Neural progenitor cell (in vitro differentiated cells): ENCODE data around the gene VMP1. TPM values are rescaled to one million over a fixed set of nuclear protein-coding genes. Genes with fewer than 3 reads are reported as not detected.
"Not testable (repeated sequence)": the region's sequence is repeated elsewhere in the genome, so short reads cannot be mapped to it uniquely, and the experiment has no call there.

Source experiments
- DNase-seq: peaks from one replicate; pipeline ENCODE4 v3.0.0-alpha.2; 2016; ENCODE audit warnings: low spot score
- H2AFZ ChIP-seq: fragments of 200-600 bp; sonication (generic); replicated peaks from 2 replicates; pipeline ENCODE4 v1.6.1; 2016; ENCODE audit warnings: antibody characterized with exemption
- H3F3A ChIP-seq: fragments of 200-600 bp; sonication (generic); 2 replicates; pipeline ENCODE4 v1.6.1; 2016; ENCODE audit warnings: antibody characterized with exemption, low read depth
- H3K27ac ChIP-seq: fragments of 200-600 bp; sonication (generic); 2 replicates; pipeline ENCODE4 v1.5.1; 2016; ENCODE audit warnings: mild to moderate bottlenecking
- H3K27me3 ChIP-seq: fragments of 200-600 bp; sonication (generic); 2 replicates; pipeline ENCODE4 v1.6.1; 2016; ENCODE audit warnings: mild to moderate bottlenecking, moderate library complexity
- H3K36me3 ChIP-seq: fragments of 200-600 bp; sonication (generic); 2 replicates; pipeline ENCODE4 v1.5.1; 2016
- H3K4me1 ChIP-seq: fragments of 200-600 bp; sonication (generic); 2 replicates; pipeline ENCODE4 v1.6.1; 2016; ENCODE audit warnings: mixed run types
- H3K4me2 ChIP-seq: fragments of 200-600 bp; sonication (generic); 2 replicates; pipeline ENCODE4 v1.6.1; 2016
- H3K4me3 ChIP-seq: fragments of 200-600 bp; sonication (generic); 2 replicates; pipeline ENCODE4 v1.5.1; 2016
- H3K79me2 ChIP-seq: fragments of 200-600 bp; sonication (generic); 2 replicates; pipeline ENCODE4 v1.6.1; 2016; ENCODE audit warnings: low read depth
- H3K9ac ChIP-seq: fragments of 200-600 bp; sonication (generic); 2 replicates; pipeline ENCODE4 v1.6.1; 2016
- H3K9me3 ChIP-seq: fragments of 200-600 bp; sonication (generic); 2 replicates; pipeline ENCODE4 v1.5.1; 2016; ENCODE audit warnings: low read depth
- H4K20me1 ChIP-seq: fragments of 200-600 bp; sonication (generic); 2 replicates; pipeline ENCODE4 v1.6.1; 2016; ENCODE audit warnings: low read depth
- H3K27ac Mint-ChIP-seq: 3 replicates; pipeline ENCODE4 v1.8.0; 2021; ENCODE audit warnings: mixed read lengths
- H3K27me3 Mint-ChIP-seq: 2 replicates; pipeline ENCODE4 v1.8.0; 2022; ENCODE audit warnings: low read depth, mild to moderate bottlenecking, inconsistent platforms, moderate library complexity, mixed read lengths; ENCODE audit not compliant: insufficient read depth
- H3K36me3 Mint-ChIP-seq: 3 replicates; pipeline ENCODE4 v1.8.0; 2021; ENCODE audit warnings: mixed read lengths
- H3K4me1 Mint-ChIP-seq: 3 replicates; pipeline ENCODE4 v1.8.0; 2021; ENCODE audit warnings: mixed read lengths
- H3K4me3 Mint-ChIP-seq: 3 replicates; pipeline ENCODE4 v1.8.0; 2021; ENCODE audit warnings: mild to moderate bottlenecking, moderate library complexity, mixed read lengths
- H3K9me3 Mint-ChIP-seq: 3 replicates; pipeline ENCODE4 v1.8.0; 2020; ENCODE audit warnings: mixed read lengths
- CTCF ChIP-seq: fragments of 200-600 bp; sonication (generic); IDR thresholded peaks from 2 replicates; pipeline ENCODE4 v1.5.1; 2017; ENCODE audit warnings: antibody characterized with exemption, mild to moderate bottlenecking
- EZH2 ChIP-seq: fragments of 200-600 bp; sonication (generic); IDR thresholded peaks from 2 replicates; pipeline ENCODE4 v1.6.1; 2017; ENCODE audit warnings: antibody characterized with exemption, mild to moderate bottlenecking, moderate library complexity
- EZH2phosphoT487 ChIP-seq: fragments of 200-600 bp; sonication (generic); IDR thresholded peaks from 2 replicates; pipeline ENCODE4 v1.6.1; 2017; ENCODE audit warnings: antibody characterized with exemption
- total RNA-seq: library from RNA; depleted of rRNA; stranded (reverse); fragments of >200 nt; gene quantifications from 2 replicates; pipeline ENCODE4 v1.2.3, GENCODE V29; 2015; ENCODE audit warnings: low replicate concordance

The VMP1 gene
- total RNA-seq, 1 donor from 2014 or later = 62.1 TPM

- Histone ChIP-seq H3K4me2 (peak overlapping the region; percentile 56), H3K27me3 (no peaks in the 10 kb centered on the region), H3K27ac (peak overlapping the region; percentile 7), H2AFZ (no peak overlapping the region), H3K9ac (no peak overlapping the region), H3K9me3 (no peaks in the 10 kb centered on the region), H3K36me3 (no peaks in the 10 kb centered on the region), H3K79me2 (peaks cover 25% of the 10 kb centered on the region), H3F3A (peaks cover 40% of the 10 kb centered on the region), H4K20me1 (no peaks in the 10 kb centered on the region), H3K4me1 (peaks cover 39% of the 10 kb centered on the region), H3K4me3 (no peak overlapping the region)
- Mint-ChIP-seq H3K27ac (peak overlapping the region; percentile 44), H3K9me3 (no peaks in the 10 kb centered on the region), H3K4me3 (peak overlapping the region; percentile 72), H3K4me1 (peaks cover 50% of the 10 kb centered on the region), H3K27me3 (no peaks in the 10 kb centered on the region), H3K36me3 (peaks cover 15% of the 10 kb centered on the region)
- TF ChIP-seq EZH2phosphoT487 = no peak
- TF ChIP-seq EZH2 = no peak
- TF ChIP-seq CTCF = no peak
- DNase-seq = peak; percentile 45
These were observed 133.1 kb downstream of the VMP1 start for GRCh38 chr17:59840329-59841090.

GRCh38 chr17:59841091-59841881 is 133.8 kb downstream of the VMP1 start:
- Histone ChIP-seq H3K4me1 (peaks cover 39% of the 10 kb centered on the region), H3K4me2 (peak overlapping the region; percentile 56), H3K79me2 (peaks cover 25% of the 10 kb centered on the region), H3F3A (peaks cover 37% of the 10 kb centered on the region), H3K27ac (peak overlapping the region; percentile 7)
- Mint-ChIP-seq H3K4me1 (peaks cover 50% of the 10 kb centered on the region), H3K4me3 (peak overlapping the region; percentile 72), H3K36me3 (peaks cover 15% of the 10 kb centered on the region)
- not testable (repeated sequence) for H3K27me3 Mint-ChIP-seq, H4K20me1 ChIP-seq, H3K9me3 ChIP-seq, H3K36me3 ChIP-seq, H3K27ac Mint-ChIP-seq, DNase-seq, H2AFZ ChIP-seq, H3K4me3 ChIP-seq, H3K9me3 Mint-ChIP-seq, H3K27me3 ChIP-seq, H3K9ac ChIP-seq

- peaks cover 25% of the 10 kb centered on the region for H3K79me2 ChIP-seq
- not testable (repeated sequence) for H3K27me3 Mint-ChIP-seq, H4K20me1 ChIP-seq, H3K9ac ChIP-seq, H3K9me3 Mint-ChIP-seq, H3K36me3 ChIP-seq, H3K27ac ChIP-seq, H3K4me2 ChIP-seq, DNase-seq, H2AFZ ChIP-seq, H3K4me3 ChIP-seq, H3K27ac Mint-ChIP-seq, H3K9me3 ChIP-seq, H3K4me3 Mint-ChIP-seq, H3K27me3 ChIP-seq
- Mint-ChIP-seq H3K4me1 (peaks cover 46% of the 10 kb centered on the region), H3K36me3 (peaks cover 15% of the 10 kb centered on the region)
- H3F3A ChIP-seq = peaks cover 36% of the 10 kb centered on the region
- H3K4me1 ChIP-seq = peaks cover 42% of the 10 kb centered on the region
These were observed 134.4 kb downstream of the VMP1 start for GRCh38 chr17:59841882-59842263.

- no peak overlapping the region for H3K4me2 ChIP-seq
- peaks cover 32% of the 10 kb centered on the region for H3F3A ChIP-seq
- Mint-ChIP-seq H3K9me3 (no peaks in the 10 kb centered on the region), H3K4me1 (peaks cover 37% of the 10 kb centered on the region), H3K27me3 (no peaks in the 10 kb centered on the region), H3K4me3 (no peak overlapping the region), H3K27ac (no peak overlapping the region), H3K36me3 (peaks cover 15% of the 10 kb centered on the region)
- no peak overlapping the region for H3K27ac ChIP-seq
- no peak overlapping the region for H2AFZ ChIP-seq
- no peak overlapping the region for H3K9ac ChIP-seq
- no peak for DNase-seq
- no peak overlapping the region for H3K4me3 ChIP-seq
- no peaks in the 10 kb centered on the region for H3K27me3 ChIP-seq
- no peak for TF ChIP-seq CTCF
- TF ChIP-seq EZH2phosphoT487 = no peak
- no peak for TF ChIP-seq EZH2
- H3K9me3 ChIP-seq = no peaks in the 10 kb centered on the region
- H3K79me2 ChIP-seq = peaks cover 25% of the 10 kb centered on the region
- H4K20me1 ChIP-seq = no peaks in the 10 kb centered on the region
- H3K36me3 ChIP-seq = no peaks in the 10 kb centered on the region
- peaks cover 34% of the 10 kb centered on the region for H3K4me1 ChIP-seq
These were observed 135.6 kb downstream of the VMP1 start for GRCh38 chr17:59842901-59843652.
